CD8-positive, alpha-beta memory T cell (primary cell): ENCODE measurements around the gene ELMO1. TPM values are rescaled to one million over a fixed set of nuclear protein-coding genes. Genes with fewer than 3 reads are reported as not detected.
A peak's percentile ranks its signal among the peaks of the same experiment; 100 is the strongest.

Experiments
- CTCF ChIA-PET: fragments of 350-600 bp; sonication (Branson Sonifier 250); formaldehyde crosslinking; loops from one replicate; lab custom pipeline; 2021; ENCODE audit warnings: antibody characterized with exemption; lab: Charles Lee
- POLR2A ChIA-PET: fragments of 350-600 bp; sonication (Branson Sonifier 250); formaldehyde crosslinking; loops from one replicate; lab custom pipeline; 2021; ENCODE audit warnings: antibody characterized with exemption; lab: Charles Lee
- DNase-seq, 5 donors: peaks; one replicate each; pipeline versions ENCODE4 v3.0.0 to v3.0.0-alpha.2; 2020 to 2022; ENCODE audit warnings: mixed read lengths in 1 of 5
- H3K27ac ChIP-seq: one replicate; pipeline ENCODE4 v1.7.0; 2013; ENCODE audit warnings: low read depth, mild to moderate bottlenecking, low read length, moderate library complexity
- H3K27me3 ChIP-seq: 2 replicates; pipeline ENCODE4 v1.7.0; 2013; ENCODE audit warnings: low read length, mild to moderate bottlenecking; ENCODE audit not compliant: insufficient read depth, poor library complexity, severe bottlenecking
- H3K36me3 ChIP-seq: 2 replicates; pipeline ENCODE4 v1.7.0; 2013; ENCODE audit warnings: mild to moderate bottlenecking, low read length, moderate library complexity; ENCODE audit not compliant: insufficient read depth
- H3K4me1 ChIP-seq: 2 replicates; pipeline ENCODE4 v1.7.0; 2013; ENCODE audit warnings: mild to moderate bottlenecking, low read length, moderate library complexity; ENCODE audit not compliant: insufficient read depth
- H3K4me3 ChIP-seq: 2 replicates; pipeline ENCODE4 v1.7.0; 2013; ENCODE audit warnings: mild to moderate bottlenecking, low read length
- H3K9me3 ChIP-seq: 2 replicates; pipeline ENCODE4 v1.7.0; 2013; ENCODE audit warnings: mild to moderate bottlenecking, low read length
- H3K27ac Mint-ChIP-seq, 8 donors: one replicate each; pipeline ENCODE4 v1.8.0; 2020 to 2021; ENCODE audit warnings: mixed read lengths in 8 of 8, mild to moderate bottlenecking in 6 of 8, inconsistent platforms in 3 of 8, moderate library complexity in 3 of 8
- H3K27me3 Mint-ChIP-seq, 2 donors: one replicate each; pipeline ENCODE4 v1.8.0; 2020 to 2021; ENCODE audit warnings: mixed read lengths in 2 of 2, mild to moderate bottlenecking in 1 of 2, moderate library complexity in 1 of 2
- H3K36me3 Mint-ChIP-seq, 3 donors: one replicate each; pipeline ENCODE4 v1.8.0; 2020 to 2021; ENCODE audit warnings: mixed read lengths in 3 of 3, inconsistent platforms in 1 of 3, mild to moderate bottlenecking in 1 of 3
- H3K4me1 Mint-ChIP-seq, 3 donors: one replicate each; pipeline ENCODE4 v1.8.0; 2020 to 2021; ENCODE audit warnings: mixed read lengths in 3 of 3, inconsistent platforms in 1 of 3, mild to moderate bottlenecking in 1 of 3
- H3K4me3 Mint-ChIP-seq, 7 donors: one replicate each; pipeline ENCODE4 v1.8.0; 2020 to 2021; ENCODE audit warnings: mixed read lengths in 7 of 7, mild to moderate bottlenecking in 6 of 7, moderate library complexity in 4 of 7, inconsistent platforms in 2 of 7
- H3K9me3 Mint-ChIP-seq, 5 donors: one replicate each; pipeline ENCODE4 v1.8.0; 2020 to 2022; ENCODE audit warnings: mixed read lengths in 5 of 5, mild to moderate bottlenecking in 3 of 5, moderate library complexity in 2 of 5, inconsistent platforms in 1 of 5
- polyA plus RNA-seq: library from polyadenylated mRNA; unstranded; fragments of 300-500 nt; fragmentation: Illumina TruSeq; gene quantifications from one replicate; pipeline ENCODE4 v1.2.3, GENCODE V29; 2021
- total RNA-seq, 2 experiments: library from RNA; stranded (reverse); gene quantifications; one replicate each; pipeline ENCODE4 v1.2.3, GENCODE V29; 2021

The ELMO1 gene
- total and polyA plus RNA-seq, 3 experiments from 2014 or later, result 65.6 to 74.4 (median 66.2) TPM

GRCh38 chr7:37275078-37275710 lies 173.5 kb downstream of the ELMO1 start:
- no peak for DNase-seq
- Histone ChIP-seq H3K4me3 (no peak overlapping the region), H3K4me1 (no peaks in the 10 kb centered on the region), H3K27ac (no peak overlapping the region), H3K9me3 (no peaks in the 10 kb centered on the region), H3K36me3 (no peaks in the 10 kb centered on the region), H3K27me3 (no peaks in the 10 kb centered on the region)
- ChIA-PET POLR2A (no interaction called here), CTCF (no interaction called here)
- Mint-ChIP-seq H3K27ac (peak overlapping the region in 1 of 8 donors; percentile 17), H3K36me3 (peaks cover 7 to 35% (median 11%) of the 10 kb centered on the region in 3 donors), H3K4me3 (no peak overlapping the region), H3K9me3 (no peaks in the 10 kb centered on the region), H3K27me3 (no peaks in the 10 kb centered on the region), H3K4me1 (peaks cover 31 to 65% (median 61%) of the 10 kb centered on the region in 3 donors)

- ChIA-PET CTCF (interaction anchor here (1.2 to 1.3 kb wide), 2 partner anchors 9 to 11 kb away, joined by 3 read pairs; no protein-coding TSS in a partner anchor), POLR2A (no interaction called here)
- Mint-ChIP-seq H3K4me1 (peaks cover 25 to 55% (median 53%) of the 10 kb centered on the region in 3 donors), H3K27me3 (no peaks in the 10 kb centered on the region), H3K9me3 (no peaks in the 10 kb centered on the region), H3K4me3 (no peak overlapping the region), H3K27ac (peak overlapping the region in 3 of 8 donors; percentile 18 to 86 (median 57)), H3K36me3 (peaks cover 7 to 35% (median 7%) of the 10 kb centered on the region in 3 donors)
- Histone ChIP-seq H3K27ac (no peak overlapping the region), H3K9me3 (no peaks in the 10 kb centered on the region), H3K36me3 (no peaks in the 10 kb centered on the region), H3K4me1 (no peaks in the 10 kb centered on the region), H3K27me3 (no peaks in the 10 kb centered on the region), H3K4me3 (no peak overlapping the region)
- DNase-seq, result no peak
These were observed 174.8 kb downstream of the ELMO1 start for GRCh38 chr7:37273891-37274290.

- no peaks in the 10 kb centered on the region for H3K36me3 ChIP-seq
- H3K27me3 Mint-ChIP-seq, result no peaks in the 10 kb centered on the region
- no peak overlapping the region for H3K4me3 ChIP-seq
- H3K9me3 Mint-ChIP-seq, result no peaks in the 10 kb centered on the region
- H3K36me3 Mint-ChIP-seq, result peaks cover 10 to 47% (median 12%) of the 10 kb centered on the region in 3 donors
- H3K4me1 Mint-ChIP-seq, result peaks cover 30 to 48% (median 37%) of the 10 kb centered on the region in 3 donors
- no peak overlapping the region for H3K27ac ChIP-seq
- H3K27ac Mint-ChIP-seq, result no peak overlapping the region
- DNase-seq, result no peak
- H3K4me1 ChIP-seq, result peaks cover 6% of the 10 kb centered on the region
- no peak overlapping the region for H3K4me3 Mint-ChIP-seq
- no peaks in the 10 kb centered on the region for H3K27me3 ChIP-seq
- CTCF ChIA-PET, result interaction anchor here (0.9 to 3.0 kb wide), 2 partner anchors 15 to 22 kb away, joined by 3 to 7 read pairs; no protein-coding TSS in a partner anchor
- POLR2A ChIA-PET, result no interaction called here
- no peaks in the 10 kb centered on the region for H3K9me3 ChIP-seq
These were observed 178.8 kb downstream of the ELMO1 start for GRCh38 chr7:37269711-37270508.

GRCh38 chr7:37267251-37267650 lies 181.4 kb downstream of the ELMO1 start:
- peaks cover 7% of the 10 kb centered on the region for H3K4me1 ChIP-seq
- Mint-ChIP-seq H3K4me3 (no peak overlapping the region), H3K27me3 (no peaks in the 10 kb centered on the region), H3K27ac (peak overlapping the region in 2 of 8 donors; percentile 35 to 67), H3K4me1 (peaks cover 23 to 45% (median 28%) of the 10 kb centered on the region in 3 donors), H3K9me3 (no peaks in the 10 kb centered on the region), H3K36me3 (peaks cover 10 to 50% (median 12%) of the 10 kb centered on the region in 3 donors)
- no peak overlapping the region for H3K27ac ChIP-seq
- H3K36me3 ChIP-seq, result no peaks in the 10 kb centered on the region
- no peak overlapping the region for H3K4me3 ChIP-seq
- no peaks in the 10 kb centered on the region for H3K9me3 ChIP-seq
- CTCF ChIA-PET, result no interaction called here
- POLR2A ChIA-PET, result no interaction called here
- no peak for DNase-seq
- no peaks in the 10 kb centered on the region for H3K27me3 ChIP-seq

GRCh38 chr7:37265876-37266275 lies 182.8 kb downstream of the ELMO1 start:
- Mint-ChIP-seq H3K4me3 (peak overlapping the region in 1 of 7 donors; percentile 44), H3K4me1 (peaks cover 24 to 37% (median 27%) of the 10 kb centered on the region in 3 donors), H3K36me3 (peaks cover 5 to 41% (median 5%) of the 10 kb centered on the region in 3 donors), H3K27me3 (no peaks in the 10 kb centered on the region), H3K9me3 (no peaks in the 10 kb centered on the region), H3K27ac (peak overlapping the region in 1 of 8 donors; percentile 7)
- H3K27me3 ChIP-seq, result no peaks in the 10 kb centered on the region
- no peaks in the 10 kb centered on the region for H3K9me3 ChIP-seq
- DNase-seq, result no peak
- no peak overlapping the region for H3K27ac ChIP-seq
- ChIA-PET CTCF (no interaction called here), POLR2A (interaction anchor here (0.7 kb wide), 1 partner anchor 100 kb away, joined by 3 read pairs; no protein-coding TSS in a partner anchor)
- H3K4me3 ChIP-seq, result no peak overlapping the region
- peaks cover 7% of the 10 kb centered on the region for H3K4me1 ChIP-seq
- no peaks in the 10 kb centered on the region for H3K36me3 ChIP-seq

- peaks cover 3 to 34% (median 5%) of the 10 kb centered on the region in 3 donors for H3K36me3 Mint-ChIP-seq
- no peaks in the 10 kb centered on the region for H3K36me3 ChIP-seq
- H3K27me3 Mint-ChIP-seq, result no peaks in the 10 kb centered on the region
- H3K4me1 ChIP-seq, result peaks cover 7% of the 10 kb centered on the region
- no peak for DNase-seq
- no peak overlapping the region for H3K4me3 ChIP-seq
- peaks cover 24 to 43% (median 27%) of the 10 kb centered on the region in 3 donors for H3K4me1 Mint-ChIP-seq
- no peak overlapping the region for H3K4me3 Mint-ChIP-seq
- peak overlapping the region in 6 of 8 donors; percentile 1 to 91 (median 34) for H3K27ac Mint-ChIP-seq
- H3K9me3 ChIP-seq, result no peaks in the 10 kb centered on the region
- no peaks in the 10 kb centered on the region for H3K9me3 Mint-ChIP-seq
- no peak overlapping the region for H3K27ac ChIP-seq
- ChIA-PET POLR2A (no interaction called here), CTCF (no interaction called here)
- no peaks in the 10 kb centered on the region for H3K27me3 ChIP-seq
These were observed 183.7 kb downstream of the ELMO1 start for GRCh38 chr7:37265006-37265405.

GRCh38 chr7:37262181-37262580 lies 186.5 kb downstream of the ELMO1 start:
- ChIA-PET POLR2A (no interaction called here), CTCF (no interaction called here)
- H3K36me3 ChIP-seq, result no peaks in the 10 kb centered on the region
- H3K27ac ChIP-seq, result no peak overlapping the region
- H3K27me3 Mint-ChIP-seq, result no peaks in the 10 kb centered on the region
- H3K36me3 Mint-ChIP-seq, result peaks cover 0 to 34% (median 5%) of the 10 kb centered on the region in 3 donors
- peaks cover 7% of the 10 kb centered on the region for H3K4me1 ChIP-seq
- H3K4me3 ChIP-seq, result no peak overlapping the region
- H3K27me3 ChIP-seq, result no peaks in the 10 kb centered on the region
- peaks cover 24 to 46% (median 29%) of the 10 kb centered on the region in 3 donors for H3K4me1 Mint-ChIP-seq
- peak overlapping the region in 2 of 8 donors; percentile 14 to 66 for H3K27ac Mint-ChIP-seq
- H3K9me3 ChIP-seq, result no peaks in the 10 kb centered on the region
- H3K9me3 Mint-ChIP-seq, result no peaks in the 10 kb centered on the region
- no peak for DNase-seq
- no peak overlapping the region for H3K4me3 Mint-ChIP-seq
